ENCODE measurements around the gene COLEC12.
A peak's percentile ranks its signal among the peaks of the same experiment; 100 is the strongest.
"Not testable (repeated sequence)": the region's sequence is repeated elsewhere in the genome, so short reads cannot be mapped to it uniquely, and the experiment has no call there.

Gene COLEC12

DNA sequence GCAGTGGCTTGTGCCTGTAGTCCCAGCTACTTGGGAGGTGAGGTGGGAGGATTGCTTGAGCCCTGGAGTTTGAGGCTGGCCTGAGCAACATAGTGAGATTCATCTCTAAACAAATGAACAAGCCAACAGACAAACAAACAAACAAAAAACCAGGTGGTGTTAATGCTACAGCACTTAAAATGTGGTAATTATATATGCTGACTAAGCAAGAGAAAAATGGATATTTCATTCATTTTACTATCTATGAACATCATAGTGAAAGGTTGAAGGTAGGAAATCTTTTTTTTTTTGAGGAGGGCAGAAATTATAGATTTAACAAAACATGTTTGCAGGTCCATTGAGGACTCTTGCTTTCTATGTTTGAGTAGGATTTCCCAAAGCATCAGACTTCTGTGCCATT is 190.5 kb downstream of the COLEC12 start:
- no peak for DNase-seq

DNA sequence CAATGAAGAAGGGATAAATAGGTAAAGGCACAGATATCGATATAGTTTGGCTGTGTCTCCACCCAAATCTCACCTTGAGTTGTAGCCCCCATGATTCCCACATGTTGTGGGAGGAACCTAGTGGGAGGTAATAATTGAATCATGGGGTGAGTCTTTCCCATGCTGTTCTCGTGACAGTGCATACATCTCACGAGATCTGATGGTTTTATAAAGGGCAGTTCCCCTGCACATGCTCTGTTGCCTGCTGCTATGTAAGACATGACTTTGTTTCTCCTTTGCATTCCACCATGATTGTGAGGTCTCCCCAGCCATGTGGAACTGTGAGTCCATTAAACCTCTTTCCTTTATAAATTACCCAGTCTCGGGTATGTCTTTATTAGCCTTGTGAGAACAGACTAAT is 192.4 kb downstream of the COLEC12 start:
- DNase-seq = not testable (repeated sequence)

DNA sequence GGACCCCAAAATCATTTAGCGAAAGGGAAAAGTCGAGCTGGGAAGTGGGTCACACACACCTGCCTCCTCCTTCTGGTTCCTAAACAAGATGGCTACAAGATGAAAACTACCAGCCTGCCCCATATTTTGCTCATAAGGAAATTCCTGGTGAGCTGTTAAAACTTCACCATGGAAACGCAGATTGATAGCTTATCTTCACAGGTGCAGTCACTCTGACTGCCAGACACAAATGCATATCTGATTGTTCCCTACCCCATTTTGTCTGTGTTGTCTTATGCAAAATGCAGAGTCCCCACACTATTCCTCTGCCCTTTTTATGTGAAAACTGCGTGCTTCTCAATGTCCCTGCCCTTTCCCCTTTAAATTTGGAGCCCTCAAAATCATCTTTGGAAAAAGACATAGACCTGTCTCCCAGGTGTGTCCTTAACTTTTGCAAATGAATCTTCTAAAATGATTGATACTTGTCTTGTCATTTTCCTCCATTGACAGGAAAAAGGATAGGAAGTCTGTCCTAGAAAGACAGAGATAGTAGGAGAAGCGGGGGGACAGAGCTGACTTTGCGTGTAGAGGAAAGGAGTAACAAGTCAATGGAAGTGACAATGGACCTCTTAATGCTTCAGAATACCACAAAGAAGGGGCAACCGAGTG is 193.8 kb downstream of the COLEC12 start:
- no peak for DNase-seq

DNA sequence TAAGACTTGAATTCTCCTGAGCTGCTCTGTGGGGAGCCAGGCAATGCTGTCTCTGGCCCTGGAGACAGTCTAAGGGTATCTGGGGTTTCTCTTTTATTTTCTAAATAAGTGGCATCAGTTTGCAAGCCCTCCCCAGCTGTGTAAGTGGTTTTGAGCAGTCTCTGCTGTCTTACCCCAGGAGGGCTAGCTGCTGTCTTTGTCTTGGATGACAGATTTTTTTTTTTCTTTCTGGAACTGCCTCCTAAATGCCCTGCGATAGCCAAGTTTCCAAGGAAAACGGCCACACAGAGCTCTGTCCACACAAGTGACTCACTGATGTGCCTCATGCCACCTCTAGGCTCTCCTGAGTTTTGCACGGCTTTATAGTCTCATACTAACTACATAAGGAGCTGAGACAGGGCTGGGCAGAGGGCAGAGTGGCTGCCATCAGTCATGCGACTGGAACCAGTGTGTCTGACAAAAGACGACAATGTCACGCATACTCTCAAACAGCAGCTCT is 195.4 kb downstream of the COLEC12 start:
- DNase-seq = peak; percentile 56

DNA sequence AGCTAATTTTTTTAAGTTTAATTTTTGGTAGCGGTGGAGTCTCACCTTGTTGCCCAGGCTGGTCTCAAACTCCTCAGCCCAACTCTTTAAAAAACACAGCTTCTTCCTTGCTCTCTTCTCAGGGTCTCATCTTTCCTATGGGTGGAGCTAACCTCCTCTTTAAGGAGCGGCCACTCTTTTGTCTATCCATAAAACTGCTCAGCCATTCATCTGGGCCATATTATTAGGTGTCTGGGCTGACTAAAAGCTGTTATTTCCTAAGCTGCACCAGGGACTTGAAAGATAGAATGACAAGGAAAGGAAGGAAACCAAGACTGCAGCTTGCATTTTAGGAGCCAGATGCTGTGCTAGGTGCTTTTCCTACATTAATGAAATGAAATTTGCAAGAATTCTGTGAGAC is 196.9 kb downstream of the COLEC12 start:
- DNase-seq = peak; percentile 19

DNA sequence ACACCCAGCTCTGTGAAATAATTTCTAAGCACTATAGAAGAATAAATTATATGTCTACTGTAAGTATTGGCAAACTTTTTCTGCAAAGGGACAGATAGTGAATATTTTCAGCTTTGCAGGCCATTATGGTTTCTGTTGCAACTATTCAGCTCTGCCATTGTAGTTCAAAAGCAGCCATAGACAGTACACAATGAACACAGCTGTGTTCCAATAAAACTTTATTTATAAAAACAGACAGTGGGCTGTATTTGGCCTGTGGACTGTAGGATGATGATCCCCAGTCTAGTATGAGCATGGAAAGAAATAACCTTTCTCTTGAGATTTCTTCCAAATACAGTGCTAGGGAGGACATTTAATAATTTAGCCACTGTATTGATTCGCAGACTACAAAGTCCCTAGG is 197.5 kb downstream of the COLEC12 start:
- no peak for DNase-seq

DNA sequence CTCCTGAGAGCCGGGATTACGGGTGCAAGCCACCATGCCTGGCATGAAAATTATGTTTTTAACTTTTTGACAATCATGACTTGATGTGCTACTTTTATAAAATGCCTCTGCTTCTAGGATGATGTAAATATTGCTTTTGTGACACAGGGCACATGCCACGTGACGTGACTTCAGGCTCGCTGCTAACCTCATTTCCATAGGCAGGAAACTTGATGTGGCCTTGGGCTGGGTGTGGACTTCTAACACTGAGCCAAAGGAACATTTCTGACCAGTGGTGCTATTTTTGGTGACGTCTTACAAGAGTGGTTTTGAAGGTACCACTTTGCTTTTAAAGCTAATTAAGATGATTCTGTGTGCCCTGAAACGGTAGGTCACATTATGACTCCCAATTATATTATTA is 198.4 kb downstream of the COLEC12 start:
- DNase-seq = no peak

DNA sequence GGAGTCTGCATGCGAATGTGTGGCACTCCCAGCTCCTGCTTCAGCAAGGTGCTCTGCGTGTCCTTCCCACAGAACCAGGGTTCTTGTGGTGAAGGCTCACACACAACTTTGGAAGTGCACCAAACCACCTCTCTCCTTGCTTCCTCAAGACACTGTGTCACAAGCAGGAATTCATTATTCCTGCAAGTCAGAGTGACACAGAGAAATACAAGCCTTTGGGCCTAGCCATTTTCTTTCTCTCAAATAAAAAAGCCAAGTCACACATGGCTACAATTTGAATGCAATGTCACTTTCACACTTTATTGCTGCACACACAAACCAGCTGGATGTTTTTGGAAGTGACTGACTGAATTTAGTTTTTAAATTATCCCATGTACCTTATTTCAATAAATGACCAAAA is 202.6 kb downstream of the COLEC12 start:
- DNase-seq = no peak

DNA sequence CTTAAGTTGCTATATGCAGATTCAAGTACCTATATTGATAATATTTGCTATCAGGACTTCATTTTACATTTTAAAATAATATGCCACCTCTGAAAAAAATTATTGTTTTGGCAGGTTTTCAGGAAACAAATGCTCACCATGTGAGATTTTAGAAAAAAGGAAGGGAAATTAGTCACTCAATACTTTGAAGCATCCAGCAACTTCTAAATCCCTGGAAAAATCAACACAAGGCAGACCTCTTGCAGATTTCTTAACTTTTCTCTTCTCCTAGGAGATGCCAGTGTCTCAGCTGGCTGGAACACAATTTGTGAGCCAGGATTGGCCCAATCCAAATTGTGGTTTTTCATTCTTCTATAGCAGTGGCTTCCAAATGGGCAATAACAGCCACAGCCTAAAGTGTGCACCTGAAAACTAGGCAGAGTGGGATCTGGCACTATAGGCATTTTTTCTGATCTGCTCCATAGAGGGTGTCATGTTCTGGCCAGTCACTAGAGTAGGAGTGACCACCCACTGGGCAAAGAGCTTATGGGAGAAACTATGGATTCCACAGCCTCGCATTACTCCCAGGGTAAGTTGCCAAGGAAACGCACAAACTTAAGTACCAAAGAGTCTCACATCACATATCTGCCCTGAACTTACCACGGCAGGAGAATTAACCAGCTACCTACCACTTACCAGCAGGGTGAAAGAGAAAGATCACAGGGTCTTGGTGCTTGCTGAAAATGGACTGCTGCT is 204.6 kb downstream of the COLEC12 start:
- no peak for DNase-seq

DNA sequence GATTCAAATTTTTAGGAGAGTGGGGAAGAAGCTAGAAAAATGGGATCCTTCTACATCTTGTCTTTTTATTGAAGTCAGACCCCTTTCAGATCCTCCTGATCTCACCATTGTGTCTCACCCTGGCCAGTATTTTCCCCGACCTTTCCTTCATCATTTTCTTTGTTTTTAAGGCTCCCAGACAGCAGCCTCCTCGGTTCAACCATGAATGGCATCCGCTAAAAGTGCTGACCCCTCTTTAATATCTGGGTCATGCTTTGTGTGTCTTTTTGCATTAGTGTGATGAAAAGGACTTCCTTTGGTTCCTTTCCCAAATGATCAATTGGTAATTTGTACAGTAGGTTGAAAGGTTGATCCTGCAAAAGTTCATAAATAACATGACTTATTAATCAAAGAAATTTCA is 205.9 kb downstream of the COLEC12 start:
- no peak for DNase-seq

DNA sequence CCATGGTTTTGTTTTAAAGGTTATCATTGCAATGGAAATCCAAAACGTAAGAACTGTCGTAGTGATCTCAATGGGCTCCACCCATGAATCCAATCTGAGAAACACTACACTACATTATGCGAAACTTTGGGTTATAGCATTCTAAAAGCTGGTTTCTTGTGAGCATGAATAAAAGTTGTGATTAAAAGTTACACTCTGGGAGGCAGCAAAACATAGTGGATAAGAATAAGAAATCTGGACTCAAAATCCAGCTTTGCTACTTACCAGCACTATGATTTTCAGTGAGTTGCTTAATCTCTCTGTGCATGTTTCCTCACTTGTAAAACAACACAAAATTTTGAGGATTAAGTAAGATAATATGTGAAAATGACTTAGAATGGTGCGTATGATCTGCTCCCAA is 207.0 kb downstream of the COLEC12 start:
- no peak for DNase-seq

DNA sequence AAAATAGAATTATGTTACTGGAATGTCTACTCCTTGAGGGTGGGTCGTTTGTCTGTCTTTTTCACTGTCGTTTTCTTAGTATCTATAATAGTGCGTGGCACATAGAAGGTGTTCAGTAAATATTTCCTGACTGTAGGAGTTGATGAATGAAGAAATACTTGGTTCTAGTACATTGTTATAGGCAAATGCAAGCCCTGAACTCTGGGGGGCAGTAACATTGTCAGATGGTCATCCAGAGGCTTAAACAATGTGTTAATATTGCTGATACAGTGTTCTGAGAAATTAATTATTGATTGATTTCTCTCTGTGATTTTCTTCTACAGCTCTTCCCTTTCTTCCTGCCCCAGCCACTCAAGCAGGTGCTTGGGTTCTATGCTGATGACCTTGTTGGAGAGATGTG is 208.2 kb downstream of the COLEC12 start:
- no peak for DNase-seq

DNA sequence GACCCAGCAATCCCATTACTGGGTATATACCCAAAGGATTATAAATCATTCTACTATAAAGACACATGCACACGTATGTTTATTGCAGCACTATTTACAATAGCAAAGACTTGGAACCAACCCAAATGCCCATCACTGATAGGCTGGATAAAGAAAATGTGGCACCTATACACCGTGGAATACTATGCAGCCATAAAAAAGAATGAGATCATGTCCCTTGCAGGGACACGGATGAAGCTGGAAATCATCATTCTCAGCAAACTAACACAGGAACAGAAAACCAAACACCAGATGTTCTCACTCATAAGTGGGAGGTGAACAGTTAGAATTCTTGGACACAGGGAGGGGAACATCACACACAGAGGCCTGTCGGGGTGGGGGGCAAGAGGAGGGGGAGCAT is 210.5 kb downstream of the COLEC12 start:
- DNase-seq = not testable (repeated sequence)

DNA sequence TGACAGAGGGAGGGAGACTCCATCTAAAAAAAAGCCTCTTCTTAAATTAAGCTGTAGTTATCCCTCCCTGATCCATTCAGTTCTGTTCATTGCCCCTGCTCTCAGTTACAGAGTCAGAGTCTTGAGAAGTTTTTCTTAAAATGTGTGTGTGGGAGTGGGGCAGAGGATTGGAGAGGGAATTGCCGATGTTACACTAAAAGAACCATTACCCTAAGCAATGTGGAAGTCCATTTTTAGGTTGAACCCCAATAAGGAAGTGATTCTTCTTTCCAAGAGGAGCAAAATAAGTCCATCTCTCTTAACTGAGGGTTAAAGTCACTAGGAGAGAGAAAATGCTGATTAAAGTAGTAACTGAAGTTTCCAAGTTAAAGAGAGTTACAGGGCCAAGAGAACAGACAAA is 211.5 kb downstream of the COLEC12 start:
- DNase-seq = no peak

DNA sequence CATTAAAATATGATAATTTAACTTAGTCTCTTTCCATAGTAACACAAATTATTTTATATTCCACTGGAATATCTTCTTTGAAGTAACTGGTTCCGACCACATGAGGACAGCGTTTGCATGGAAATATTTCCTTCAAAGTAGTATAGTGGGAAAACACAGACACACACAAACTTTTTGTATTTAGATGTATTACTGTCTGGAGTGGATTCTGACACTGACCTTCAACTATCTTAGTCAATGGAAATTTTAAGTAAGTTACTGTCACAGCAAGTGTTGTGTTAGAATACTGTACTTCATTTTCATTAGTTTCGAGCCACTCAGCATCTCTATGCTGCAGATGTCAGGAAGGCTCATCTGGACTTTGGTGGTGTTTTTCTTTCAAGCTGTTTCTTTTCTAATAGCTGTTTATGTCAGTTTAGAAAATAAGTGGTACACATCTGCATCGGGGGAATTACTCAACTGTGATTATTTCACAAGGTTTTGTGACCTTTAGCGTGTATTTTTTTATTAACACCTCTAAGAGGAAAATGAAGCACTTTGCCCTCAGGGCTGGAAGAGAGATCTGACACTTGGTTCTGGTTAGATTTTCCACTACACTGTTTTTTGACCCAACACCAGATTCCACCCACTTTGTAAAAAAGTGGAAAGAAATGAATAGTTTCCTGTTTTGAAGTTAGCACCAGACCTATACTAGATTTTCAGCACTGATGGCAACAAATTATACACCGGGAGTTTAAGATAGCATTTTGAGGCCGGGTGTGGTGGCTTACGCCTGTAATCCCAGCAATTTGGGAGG is 213.8 kb downstream of the COLEC12 start:
- no peak for DNase-seq

DNA sequence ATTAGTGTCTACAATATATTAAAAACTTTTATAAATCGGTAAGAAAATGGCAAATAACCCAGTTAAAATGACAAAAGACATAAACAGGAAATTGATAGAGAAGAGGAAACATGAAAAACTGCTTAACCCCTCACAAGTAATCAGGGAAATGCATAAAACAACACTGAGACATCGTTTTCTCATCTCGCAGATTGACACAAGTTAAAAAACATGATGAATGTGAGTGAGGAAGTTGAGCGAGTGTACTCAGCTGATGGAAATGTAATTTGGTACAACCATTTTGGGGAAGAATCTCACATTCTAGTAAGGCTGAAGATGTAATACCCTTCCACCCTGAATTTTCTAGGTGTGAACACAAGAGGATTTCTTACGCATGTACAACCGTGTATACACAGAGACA is 214.7 kb downstream of the COLEC12 start:
- no peak for DNase-seq

DNA sequence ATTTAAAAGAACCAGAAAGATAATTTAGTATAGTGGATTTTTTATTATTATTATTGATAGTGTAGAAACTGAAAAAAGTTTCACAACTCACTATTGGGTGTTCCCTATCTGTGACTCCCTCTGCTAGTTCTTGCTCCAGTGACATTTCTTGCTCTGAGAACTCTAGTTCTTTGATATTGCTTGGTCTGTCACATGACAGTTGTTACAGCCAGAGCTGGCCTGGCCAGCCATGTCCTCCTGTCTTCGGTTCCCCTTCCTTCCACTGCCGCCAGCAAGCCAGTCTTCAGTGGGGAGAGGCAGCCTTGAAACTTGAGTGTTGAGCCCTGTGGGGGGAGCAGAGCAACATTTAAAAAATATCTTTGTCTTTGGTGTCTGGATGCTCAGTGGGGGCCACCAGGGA is 225.0 kb downstream of the COLEC12 start:
- DNase-seq = no peak

DNA sequence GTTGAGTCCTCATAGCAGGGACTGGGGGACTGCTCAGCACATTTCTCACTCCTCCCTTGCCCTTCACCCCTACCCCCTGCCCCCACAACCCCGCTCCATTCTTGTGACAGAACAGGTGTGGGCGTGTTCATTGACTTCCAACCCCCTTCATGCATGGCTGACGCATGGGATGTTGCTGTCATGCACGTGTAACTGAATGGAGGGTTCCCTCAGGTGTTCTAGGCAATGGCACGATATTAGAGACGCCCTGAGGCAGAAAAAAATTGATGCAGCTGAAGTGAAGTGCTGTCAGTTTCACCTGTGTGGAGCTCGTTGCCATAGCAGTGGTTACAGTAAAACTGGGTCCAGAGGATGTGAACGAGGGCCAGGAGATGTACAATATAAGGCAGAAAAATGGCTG is 226.2 kb downstream of the COLEC12 start:
- DNase-seq = no peak

DNA sequence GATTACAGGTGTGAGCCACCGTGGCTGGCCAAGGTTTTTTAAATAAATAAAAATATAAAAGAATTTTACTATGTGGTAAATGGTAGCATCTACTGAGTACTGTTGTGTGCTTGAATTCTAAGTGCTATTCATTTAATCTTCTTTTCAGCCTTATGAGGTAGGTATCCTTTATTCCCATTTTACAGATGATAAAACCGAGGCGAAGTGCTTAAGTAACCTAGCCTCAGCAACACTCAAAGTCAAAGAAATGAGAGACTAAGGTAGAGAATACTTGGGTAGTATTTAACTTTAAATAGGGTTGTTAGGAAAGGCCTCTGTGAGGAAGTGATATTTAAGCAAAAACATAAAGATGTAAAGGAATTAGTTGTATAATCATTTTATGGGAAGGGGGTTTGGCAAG is 227.0 kb downstream of the COLEC12 start:
- DNase-seq = no peak

DNA sequence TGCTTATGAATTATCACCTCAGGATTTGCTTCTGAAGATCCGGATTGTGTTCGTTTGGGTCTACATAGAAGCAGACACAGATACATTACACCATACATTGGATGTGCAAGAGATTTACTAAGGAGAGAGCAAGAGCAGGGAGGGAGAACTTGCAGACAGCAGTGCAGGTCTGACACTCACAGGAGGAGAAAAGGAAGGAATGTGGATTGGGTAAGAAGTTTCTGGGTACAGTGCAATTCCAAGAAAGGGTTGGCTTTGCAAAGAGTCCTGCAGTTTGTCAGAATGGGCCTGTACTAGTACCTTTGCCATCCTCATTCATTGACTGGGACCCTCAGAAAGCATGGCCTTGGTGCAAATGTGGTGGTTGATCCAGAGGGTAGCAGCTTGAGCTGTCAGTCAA is 227.9 kb downstream of the COLEC12 start:
- DNase-seq = no peak

DNA sequence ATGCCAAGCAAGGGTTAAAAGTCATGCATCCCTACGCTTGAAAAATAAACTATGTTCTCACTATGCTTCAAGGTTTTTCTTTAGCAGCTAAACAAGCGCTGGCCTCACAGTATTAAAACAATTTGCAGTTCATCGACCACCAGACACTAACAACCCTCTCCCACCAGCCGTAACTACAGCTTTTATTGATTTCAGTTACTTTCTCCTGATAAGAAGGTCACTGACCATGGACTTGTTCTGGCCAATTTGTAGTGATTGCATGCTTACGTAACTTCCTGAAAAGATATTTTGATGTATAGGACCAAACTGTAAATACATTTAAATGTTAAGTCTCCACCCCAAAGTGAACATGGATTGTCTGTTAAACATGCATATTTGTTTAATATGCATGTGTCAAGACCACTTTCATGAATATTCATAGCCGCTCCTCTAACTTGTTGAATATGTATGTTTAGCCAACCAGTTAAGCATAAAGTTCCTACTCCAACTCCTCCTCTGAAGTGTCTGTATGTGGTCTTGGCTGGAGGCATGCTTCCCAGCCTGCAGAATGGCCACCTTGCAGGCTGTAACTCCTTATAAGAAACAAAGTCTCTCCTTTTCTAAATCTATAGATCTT is 230.9 kb downstream of the COLEC12 start:
- DNase-seq = no peak

DNA sequence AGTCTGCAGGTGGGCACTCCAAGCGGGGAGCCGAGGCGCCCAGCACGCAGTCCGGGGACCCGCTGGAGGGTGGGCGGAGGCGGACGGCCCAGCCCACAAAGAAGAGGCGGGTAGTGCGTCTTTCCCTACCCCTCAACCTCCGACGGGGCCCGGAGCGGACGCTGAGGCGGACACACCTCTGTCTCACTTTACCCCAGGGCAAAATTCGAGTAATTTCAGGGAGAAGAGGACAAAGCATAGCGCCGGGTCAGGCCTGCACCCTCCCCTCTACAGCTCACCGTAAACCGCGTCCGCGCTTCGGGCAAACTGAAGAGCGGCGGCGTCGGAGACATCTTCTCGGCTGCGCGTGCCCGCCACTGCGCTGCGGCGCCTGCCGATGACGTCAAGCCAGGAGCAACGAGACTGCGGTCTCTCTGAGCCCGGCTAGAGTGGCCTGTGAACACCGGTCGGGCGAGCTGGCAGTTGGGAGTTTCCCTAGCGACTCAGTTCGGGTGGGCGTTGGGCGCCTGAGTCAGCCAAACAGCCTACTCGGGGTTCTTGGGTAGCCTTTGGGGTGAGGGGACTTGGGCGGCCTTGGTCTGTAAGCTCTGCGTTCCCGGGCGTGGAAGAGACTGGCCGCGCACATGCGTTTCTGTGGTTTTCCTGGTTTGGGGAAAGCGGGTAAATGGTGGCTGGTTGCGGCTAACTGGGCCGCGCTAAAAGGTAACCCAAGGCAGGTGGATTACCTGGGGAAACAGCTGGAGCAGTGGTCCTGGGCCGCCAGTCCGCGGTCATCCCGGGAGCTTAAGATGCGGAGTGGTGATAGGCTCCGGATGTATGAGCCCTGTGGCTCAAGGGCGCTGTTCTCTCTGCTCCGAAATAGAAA is 232.6 kb downstream of the COLEC12 start, which contains the start of gene THOC1:
Gene THOC1, minus strand, starts transcription at position 360 of the 865 bp plus-strand sequence. Its CDS starts 28 bp downstream, at position 332.
- DNase-seq = peak; percentile 78
